HS-27A (cell line): ENCODE results near the gene BZW1.
"Not testable (repeated sequence)": the region's sequence is repeated elsewhere in the genome, so short reads cannot be mapped to it uniquely, and the experiment has no call there.

Source experiments
- DNase-seq: peaks from one replicate; pipeline ENCODE4 v3.0.0-alpha.2; 2012; ENCODE audit warnings: low read depth, missing footprints

BZW1 gene

DNA sequence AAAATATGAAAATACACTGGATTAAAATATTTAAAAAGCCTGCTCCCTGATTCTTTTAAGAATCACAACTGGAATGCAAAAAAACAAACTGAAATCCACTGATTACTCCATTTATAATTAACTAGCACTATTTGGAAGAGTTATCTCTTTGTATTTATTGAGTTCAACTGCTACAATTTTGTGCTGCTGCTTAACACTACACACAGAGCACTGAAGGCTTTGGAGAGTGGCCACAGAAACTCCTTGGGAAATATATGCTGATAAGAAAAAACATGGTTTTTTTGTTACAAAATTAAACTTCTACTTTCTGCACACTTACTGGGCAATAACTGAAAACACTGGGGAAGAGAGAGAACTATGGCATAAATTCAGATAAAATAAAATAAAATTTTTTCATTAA lies 19.8 kb upstream of the BZW1 start:
- no peak for DNase-seq

DNA sequence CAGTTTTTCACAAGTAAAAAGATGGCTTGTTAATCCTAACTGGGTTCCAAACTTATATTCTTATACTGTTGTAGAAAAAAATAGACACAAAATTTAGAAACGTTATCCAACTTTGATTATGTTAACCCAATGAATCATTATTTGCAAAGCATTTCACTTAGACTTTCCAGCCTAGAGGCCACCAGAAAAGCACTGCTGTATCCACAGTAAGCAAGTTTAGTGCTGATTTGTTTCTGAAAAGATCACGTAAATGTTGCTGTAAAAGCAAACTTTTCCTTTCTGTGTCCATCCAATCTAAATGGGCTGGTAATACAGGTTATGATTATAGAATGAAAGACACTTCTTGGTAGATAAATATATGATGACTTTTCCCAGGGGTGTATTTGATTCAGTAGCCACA lies 17.6 kb upstream of the BZW1 start:
- no peak for DNase-seq

DNA sequence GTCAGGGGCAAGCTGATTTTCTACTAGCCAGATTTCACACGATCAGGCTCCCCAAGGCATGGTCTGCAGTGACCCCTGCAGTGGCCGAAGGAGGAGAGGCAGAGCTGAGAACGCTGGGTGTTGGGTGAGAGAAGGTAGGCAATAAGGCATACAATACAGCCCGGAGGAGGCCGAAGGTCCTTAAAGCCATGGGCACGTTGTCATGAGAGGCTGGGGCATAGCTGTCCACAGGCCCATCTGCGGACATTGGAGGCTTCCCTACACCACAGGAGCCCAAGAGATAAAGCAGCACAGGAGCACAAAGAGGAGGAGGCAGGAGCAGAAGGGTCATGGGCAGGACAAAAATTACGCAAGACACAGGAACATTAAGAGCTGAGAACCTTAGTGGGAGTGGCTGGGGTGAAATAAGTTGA lies 16.7 kb upstream of the BZW1 start:
- no peak for DNase-seq

DNA sequence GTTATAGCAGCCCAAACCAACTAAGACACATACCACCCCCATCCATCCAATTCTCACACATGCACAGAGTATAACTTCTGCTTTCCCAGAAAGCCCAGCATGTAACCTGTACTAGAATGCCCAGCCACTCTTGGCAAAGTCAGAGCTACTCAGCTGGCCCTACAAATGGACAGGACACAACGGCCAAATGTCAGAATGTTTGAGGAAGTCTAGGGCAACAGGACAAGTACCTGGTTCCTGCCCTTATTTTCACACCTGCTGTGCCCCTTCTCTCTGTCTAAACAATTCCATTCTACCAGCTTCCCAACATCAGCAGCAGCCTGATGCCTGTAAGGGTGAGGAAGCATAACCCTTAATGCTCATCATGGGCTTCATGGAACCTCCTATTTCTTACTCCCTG lies 15.1 kb upstream of the BZW1 start:
- DNase-seq = no peak

DNA sequence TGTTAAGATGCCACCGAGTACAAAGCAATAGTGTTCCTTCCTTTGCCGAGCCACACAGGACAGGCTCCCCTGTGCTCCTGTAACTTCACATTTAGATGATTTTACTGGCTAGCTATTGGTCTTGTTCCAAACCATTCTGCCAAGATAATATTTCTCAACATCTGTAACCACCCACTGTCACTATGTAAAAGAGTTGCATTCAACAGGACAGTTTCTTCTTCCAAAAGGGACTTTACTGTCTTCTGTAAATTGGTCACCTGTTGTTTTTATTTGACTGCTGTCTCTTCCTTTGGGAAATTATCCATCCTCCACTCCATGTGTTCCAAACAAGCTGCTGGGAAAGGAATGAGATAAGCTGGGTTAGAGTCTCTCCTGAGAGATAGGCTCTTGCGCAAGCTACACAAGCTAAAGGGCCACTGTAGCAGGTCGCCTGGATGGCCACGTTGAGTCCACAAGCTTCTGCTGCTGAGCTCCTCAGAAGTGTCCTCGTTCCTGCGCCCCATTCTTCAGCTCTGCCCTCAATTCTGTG lies 14.4 kb upstream of the BZW1 start:
- no peak for DNase-seq

DNA sequence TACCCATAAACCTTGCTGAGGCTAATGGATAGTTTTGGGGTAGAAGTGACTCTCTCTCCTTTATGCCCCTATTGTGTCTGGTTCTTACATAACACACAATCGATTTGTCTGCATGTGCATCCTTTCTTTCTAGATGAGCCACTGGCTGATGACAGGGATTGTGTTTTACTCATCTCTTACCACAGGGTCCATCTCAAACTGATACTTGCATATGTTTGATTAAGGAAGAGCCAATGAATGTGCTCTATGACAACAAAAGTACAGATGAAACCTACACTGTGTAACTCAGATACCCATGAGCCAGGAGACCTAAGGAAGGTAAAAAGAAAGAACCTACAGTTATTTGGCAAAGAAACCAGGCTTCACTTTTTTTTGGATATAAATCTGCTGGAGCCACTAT lies 13.2 kb upstream of the BZW1 start:
- no peak for DNase-seq

DNA sequence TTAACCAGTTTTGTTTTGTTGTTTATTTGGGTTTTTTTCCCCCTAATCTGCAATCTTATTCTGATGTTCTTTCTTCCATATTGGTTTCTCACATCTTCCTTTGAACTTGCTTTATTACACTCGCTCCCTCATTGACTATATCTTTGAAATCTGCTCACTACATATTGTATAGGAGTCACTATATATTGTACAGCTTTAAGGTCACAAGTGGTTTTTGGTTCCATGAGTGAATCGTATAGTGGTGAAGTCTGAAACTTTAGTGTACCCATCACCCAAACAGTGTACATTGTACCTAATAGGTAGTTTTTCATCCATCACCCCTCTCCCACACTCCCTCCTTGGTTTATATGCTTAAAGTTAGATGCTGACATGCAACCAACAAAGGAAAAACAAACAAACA lies 11.3 kb upstream of the BZW1 start:
- no peak for DNase-seq

DNA sequence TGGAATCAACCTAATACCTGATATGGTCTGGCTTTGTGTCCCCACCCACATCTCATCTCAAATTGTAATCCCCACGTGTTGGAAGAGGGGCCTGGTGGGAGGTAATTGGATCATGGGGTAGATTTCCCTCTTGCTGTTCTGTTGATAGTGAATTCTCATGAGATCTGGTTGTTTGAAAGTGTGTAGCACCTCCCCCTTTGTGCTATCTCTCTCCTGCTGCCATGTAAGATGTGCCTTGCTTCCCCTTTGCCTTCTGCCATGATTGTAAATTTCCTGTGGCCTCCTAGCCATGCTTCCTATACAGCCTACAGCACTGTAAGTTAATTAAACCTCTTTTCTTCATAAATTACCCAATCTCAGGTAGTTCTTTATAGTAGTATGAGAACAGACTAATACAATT lies 10.3 kb upstream of the BZW1 start:
- DNase-seq = not testable (repeated sequence)

DNA sequence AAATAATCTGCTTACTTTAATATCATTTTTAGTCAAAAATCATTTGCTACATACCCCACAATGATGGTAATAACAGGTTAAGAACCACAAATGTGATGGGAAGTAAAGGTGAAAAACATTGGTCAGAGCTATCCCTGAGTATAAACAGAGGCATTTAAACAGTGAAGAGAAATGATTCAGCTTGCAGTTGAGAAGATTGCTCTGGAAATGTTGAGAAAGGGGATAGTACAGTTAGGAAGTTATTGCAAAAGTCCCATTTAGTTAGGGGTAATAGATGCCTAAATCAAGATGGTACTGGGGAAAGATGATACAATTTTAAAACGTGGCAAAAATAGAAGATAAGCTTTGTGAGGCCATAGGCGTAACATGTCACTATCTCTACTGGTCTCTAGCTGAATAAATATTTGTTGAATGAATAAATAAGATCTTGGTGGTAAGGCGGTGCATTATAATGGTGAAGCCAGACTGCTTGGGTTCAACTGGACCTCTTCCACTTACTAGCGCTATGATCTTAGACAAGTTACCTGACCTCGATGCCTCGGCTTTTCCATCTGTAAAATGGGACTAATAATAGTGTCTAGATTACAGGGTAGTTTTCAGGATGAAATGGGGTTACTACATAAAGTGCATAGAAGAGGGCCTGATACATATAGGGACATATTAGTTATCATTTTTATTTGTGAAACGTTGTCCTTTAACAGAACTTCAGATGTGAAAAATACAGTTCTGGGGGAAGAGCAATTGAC lies 2.0 kb upstream of the BZW1 start:
- DNase-seq = no peak

DNA sequence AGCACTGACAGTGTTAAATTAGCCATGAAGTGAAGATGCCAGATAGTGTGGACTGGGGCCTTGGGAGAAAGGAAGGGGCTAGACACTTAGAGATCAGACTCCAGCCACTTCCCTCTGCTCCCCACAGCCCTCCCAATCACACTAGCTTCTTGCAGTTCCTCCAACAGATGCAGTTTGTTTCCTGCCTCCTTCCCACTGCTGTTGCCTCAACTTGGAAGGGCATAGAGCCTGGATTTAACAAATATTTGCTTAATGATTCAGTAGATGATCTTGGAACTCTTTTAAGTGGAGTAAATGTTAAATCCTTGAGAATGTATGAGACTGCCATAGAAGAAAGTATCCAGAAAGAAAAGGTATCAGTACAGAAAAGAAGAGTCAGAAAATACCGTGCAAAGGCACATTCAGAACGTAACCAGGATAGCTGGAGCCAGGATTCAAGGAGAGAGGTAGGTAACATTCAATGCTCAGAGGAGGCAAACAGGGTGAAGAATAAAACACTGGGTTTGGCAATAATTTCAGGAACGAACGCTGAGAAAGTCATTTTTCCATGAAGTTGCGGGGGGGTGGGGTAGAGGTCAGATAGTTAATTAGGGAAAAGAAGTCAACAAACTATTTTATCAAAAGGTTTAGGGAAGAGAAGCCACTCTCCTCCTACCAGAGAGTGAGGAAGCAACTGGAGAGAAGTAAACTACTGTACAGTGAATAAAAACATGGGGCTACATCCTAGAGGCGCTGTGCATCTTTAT lies 1.3 kb upstream of the BZW1 start:
- peak; percentile 46 for DNase-seq

DNA sequence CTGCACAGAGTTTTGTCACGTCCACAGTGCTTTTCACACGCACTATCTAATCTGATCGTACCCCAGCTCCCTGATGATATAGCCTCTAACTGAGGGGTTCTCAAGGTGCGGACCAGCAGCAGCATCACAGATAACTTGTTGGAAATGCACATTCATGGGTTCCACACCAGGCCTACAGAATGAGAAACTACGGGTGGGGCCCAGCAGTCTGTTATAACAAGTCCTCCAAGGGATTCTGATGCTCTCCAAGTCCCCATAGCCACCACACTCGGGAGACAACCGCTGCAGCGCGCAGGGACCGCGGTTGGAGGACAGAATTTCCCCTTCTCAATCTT lies 745 bp upstream of the BZW1 start:
- DNase-seq = no peak

DNA sequence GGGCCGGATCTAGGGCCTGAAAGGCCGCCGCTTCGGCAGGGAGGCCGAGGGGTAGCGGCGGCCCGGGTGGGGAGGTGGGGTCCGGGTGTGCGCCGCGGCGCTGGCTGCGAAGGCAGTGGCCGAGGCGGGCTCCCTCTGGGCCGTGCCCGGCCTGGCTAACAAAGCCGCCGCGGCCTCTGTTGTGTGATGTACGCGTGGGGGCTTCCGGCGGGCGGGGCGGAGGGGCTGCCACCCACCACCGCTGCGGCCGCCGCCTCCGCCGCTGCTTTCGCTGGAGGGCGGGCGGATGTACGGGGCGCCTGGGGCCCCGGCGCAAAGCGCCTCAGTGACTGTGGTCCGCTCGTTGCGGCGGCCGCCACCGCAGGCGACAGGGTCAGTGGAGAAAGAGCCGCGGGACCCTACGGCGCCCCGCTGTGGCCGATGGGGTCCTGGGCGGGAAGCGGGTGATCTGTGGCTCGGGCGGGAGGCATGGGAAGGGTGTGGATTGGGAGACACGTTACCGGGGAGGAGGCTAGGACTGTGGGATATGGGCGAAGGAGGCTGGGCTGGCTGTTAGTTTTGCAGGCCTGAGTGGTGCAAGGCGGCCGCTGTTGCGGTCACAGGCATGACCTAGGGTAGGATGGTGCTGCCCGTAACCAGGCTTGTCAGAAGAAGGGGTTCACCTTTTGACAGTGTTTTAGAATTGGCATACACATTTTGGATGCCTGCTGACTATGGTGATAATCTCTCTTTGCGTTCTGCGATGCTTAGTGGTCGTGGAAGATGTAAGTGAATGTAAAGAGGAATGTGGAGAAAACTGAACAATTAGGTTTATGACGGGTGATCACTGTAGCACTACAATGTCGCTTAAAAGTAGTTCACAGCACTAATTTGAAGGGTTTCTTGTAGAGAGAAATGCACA lies 662 bp downstream of the BZW1 start:
- peak; percentile 60 for DNase-seq

DNA sequence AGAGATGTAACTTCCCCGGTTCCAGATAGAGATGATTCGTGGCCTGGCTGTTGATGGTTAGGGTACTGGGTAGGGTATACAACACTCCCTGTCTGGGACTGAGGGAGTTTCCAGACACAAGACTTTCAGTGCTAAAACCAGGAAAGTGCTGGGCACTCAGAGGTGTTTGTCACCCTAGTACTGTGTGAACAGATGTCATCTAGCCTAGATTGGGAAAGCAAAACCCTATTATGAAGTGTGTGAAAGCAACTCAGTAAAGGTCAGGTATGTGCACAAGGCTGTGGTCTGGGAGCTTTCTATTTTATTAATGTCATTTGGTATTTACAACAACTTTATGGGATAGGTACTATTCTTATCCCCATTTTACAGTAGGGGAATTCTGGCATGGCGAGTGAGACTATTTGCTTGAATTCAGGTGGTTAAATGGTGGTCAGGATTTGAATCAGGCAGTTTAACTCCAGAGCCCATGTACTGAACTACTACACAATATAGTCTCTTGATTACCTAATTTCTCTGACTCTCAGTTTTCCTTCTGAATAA lies 2.6 kb downstream of the BZW1 start:
- DNase-seq = no peak

DNA sequence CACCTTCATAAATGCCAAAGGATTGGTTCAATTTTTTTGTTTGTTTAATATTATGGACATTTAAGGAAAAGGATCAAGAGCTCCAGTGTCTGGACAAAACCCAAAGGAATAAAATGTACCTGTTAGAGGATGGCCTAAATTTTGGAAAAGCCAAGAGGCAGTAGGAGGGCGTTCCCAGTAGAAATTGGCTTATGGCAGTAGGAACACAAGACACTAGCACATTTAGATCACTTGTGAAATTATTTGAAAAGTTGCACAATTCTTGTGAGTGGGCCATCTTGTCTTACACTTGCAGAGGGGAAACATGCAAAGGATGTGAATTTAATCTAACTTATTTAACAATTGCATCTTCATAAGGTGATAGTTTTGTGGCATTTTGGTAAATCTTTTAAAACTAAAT lies 3.2 kb downstream of the BZW1 start:
- DNase-seq = no peak

DNA sequence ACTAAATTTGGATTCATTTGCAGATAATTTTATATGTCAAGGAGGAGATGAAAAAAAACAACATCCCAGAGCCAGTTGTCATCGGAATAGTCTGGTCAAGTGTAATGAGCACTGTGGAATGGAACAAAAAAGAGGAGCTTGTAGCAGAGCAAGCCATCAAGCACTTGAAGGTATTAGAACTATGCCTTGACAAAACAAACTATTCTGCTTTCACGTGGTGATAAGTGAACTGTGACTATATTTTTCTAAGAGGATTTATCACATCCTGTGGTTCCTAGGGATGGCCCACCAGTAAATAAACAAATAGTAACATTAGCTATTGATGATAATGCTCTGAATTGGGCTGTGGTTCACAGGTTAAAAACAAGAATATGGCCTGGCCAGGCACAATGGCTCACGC lies 7.0 kb downstream of the BZW1 start:
- not testable (repeated sequence) for DNase-seq

DNA sequence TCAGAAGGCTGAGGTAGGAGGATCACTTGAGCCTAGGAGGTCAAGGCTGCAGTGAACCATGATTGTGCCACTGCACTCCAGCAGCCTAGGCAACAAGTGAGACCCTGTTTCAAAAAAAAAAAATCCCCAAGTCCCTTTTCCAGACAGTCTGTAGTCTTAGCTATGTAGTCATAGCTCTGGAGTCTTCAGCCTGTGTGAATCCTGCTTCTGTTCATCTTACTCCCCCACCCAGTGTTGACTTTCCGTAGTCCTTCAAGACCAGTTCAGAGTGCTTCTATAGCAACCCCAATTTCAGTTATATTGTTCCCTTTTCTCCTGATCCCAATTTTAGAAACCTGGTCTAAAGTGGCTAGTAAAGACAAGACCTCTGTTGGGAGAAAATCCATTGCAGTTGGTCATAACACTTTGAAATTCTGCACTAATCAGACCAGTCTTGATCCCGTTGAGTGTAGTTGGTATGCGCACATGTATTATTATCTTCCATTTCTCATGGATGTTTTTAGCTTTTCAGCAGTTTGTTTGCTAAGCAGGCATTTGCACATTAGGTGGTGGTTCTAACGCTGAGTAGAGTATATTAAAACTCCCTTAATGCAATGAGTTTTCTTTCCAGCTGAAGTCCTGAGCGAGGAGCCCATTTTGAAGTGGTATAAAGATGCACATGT lies 9.0 kb downstream of the BZW1 start:
- DNase-seq = no peak

DNA sequence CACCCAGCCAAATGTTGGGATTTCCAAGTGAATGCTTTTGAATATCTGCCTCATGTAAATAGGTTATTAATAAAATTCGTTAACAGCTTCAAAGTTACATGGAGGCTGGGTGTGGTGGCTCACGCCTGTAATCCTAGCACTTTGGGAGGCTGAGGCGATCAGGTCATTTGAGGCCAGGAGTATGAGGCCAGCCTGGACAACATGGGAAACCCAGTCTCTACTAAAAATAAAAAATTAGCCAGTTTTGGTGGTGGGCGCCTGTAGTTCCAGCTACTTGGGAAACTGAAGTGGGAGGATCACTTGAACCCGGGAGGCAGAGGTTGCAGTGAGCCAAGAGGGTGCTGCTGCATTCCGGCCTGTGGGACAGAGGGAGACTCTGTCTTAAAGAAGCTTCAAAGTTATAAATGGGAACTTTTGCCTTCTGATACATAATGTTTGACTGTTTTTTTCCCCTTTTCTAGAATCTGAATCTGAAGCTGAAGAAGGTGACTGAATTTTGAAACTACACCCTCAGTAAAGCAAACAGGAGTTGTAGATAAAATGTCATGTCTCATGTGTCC lies 10.1 kb downstream of the BZW1 start:
- DNase-seq = no peak

DNA sequence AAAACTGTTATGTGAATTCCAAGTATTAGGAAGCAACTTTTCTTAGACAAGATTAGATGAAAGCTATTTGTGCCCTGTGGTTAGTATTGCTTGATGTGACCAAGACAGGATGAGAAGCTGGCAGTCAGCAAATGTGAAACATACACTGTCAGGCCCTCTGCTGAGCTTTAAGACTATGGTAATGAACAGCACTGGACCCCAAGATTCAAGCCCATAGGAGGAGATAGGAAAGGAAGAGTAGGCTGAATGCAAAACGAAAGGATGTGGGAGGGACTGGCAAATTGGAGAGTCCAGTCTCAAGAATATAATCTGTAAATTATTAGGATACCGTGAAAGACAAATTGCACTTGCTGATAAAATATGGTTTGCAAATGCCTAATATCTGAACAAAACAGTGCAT lies 16.4 kb downstream of the BZW1 start:
- DNase-seq = no peak

DNA sequence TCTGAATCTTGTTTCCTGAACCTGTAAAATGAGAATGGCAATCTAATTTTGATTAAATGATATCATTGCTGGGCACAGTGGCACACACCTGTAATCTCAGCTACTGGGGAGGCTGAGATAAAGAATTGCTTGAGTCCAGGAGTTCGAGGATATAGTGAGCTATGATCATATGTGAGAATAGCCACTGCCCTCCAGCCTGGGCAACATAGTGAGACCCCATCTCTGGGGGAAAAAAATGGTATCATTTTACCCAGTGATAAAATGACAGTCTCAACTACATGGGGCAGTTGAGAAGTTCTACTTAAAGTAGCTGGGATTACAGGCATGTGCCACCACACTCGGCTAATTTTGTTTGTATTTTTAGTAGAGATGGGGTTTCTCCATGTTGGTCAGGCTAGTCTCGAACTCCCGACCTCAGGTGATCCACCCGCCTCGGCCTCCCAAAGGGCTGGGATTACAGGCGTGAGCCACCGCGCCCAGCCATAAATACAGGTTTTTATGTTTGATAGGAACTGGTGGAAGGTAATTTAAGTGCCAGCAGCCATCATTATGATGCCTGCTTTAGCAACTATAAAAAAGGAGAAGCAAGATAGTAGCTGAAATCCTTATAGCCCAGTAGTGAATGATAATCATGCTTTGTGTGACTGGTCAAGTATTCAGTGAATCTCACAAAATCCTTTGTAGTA lies 17.0 kb downstream of the BZW1 start:
- DNase-seq = no peak

DNA sequence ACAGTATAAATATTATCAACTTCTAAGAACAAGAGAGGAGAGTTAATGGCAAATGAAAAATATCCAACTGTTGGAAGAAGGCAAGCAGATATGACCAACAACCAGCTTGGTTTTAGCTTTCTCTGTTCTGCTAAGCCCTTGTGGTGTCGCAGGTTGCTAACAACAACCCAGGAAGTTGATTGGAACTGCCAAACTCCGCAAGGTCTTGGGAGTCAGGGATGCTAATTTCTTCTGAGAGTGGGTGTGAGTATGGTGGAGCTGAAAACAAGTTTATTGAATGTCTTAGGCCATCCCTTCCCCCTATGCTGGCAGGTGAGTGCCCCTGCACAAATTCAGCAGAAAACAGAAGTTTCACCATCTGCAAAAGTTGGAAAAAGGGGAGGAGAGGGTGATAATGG lies 17.5 kb downstream of the BZW1 start:
- DNase-seq = no peak

DNA sequence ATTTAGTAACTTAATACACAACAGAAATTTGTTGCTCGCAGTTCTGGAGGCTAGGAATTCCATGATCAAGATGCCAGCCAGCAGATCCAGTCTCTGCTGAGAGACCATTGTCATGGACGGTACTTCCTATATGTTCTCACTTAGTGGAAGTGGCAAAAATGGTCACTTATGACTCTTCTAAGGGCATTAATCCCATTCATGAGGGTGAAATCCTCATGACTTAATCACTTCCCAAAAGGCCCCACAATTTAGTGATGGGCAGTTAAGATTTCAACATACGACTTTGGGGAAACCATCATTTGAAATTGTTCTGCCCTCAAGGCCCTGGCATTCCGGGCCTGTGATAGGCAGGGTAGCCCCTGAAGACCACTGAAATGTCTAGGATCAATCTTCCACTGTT lies 23.0 kb downstream of the BZW1 start:
- DNase-seq = no peak
